ENCODE results near the gene ATAD5.

DNA sequence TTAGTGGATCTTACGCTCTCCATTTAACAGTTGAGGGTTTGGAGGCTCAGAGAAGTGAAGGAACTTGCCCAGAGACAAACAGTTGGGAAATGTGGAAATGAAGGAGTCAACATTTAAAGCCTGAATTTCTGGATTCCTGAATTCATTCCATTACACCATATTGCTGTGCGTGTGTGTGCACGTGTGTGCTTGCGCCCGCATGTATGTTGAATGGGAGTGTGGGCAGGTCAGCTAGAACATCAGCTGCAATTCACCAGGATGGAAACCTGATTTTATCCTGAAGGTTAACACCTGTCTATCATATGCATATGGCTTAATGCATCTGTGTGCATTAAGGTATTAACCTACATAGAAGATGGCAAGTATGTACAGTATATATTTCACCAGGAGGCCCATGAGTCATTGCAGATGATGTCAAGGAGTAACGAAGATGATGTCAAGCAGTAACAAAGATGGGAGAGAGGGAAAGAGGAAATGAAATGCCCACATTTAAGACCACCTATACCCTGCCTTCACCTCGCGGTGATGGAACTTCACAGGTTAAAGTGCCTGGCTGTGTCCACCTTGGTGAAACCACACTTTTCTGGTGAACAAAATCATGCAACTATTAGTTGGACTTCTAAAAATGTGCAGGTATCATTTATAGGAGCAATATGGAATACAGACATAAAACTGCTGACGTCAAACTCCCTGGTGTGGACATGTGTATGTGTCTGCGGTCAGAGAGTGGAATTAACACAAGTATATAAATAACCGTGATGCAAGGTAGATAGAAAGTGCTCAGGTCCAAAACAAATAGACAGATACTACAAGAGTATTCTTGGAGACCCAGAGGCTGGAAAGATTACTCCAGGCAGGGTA, 89.1 kb downstream of the ATAD5 start:
- TF ChIP-seq TAF1 (IDR thresholded peaks at IDR 0.05; ENCODE audit: borderline replicate concordance, insufficient read depth, low read length), result no peak
- TF ChIP-seq POLR2AphosphoS5 (IDR thresholded peaks at IDR 0.05; ENCODE audit: low read depth, low read length), result no peak
- no peak for TF ChIP-seq SIN3A (IDR thresholded peaks at IDR 0.05; ENCODE audit: borderline replicate concordance, insufficient read depth, low read length)
- TF ChIP-seq, protein P1, sequence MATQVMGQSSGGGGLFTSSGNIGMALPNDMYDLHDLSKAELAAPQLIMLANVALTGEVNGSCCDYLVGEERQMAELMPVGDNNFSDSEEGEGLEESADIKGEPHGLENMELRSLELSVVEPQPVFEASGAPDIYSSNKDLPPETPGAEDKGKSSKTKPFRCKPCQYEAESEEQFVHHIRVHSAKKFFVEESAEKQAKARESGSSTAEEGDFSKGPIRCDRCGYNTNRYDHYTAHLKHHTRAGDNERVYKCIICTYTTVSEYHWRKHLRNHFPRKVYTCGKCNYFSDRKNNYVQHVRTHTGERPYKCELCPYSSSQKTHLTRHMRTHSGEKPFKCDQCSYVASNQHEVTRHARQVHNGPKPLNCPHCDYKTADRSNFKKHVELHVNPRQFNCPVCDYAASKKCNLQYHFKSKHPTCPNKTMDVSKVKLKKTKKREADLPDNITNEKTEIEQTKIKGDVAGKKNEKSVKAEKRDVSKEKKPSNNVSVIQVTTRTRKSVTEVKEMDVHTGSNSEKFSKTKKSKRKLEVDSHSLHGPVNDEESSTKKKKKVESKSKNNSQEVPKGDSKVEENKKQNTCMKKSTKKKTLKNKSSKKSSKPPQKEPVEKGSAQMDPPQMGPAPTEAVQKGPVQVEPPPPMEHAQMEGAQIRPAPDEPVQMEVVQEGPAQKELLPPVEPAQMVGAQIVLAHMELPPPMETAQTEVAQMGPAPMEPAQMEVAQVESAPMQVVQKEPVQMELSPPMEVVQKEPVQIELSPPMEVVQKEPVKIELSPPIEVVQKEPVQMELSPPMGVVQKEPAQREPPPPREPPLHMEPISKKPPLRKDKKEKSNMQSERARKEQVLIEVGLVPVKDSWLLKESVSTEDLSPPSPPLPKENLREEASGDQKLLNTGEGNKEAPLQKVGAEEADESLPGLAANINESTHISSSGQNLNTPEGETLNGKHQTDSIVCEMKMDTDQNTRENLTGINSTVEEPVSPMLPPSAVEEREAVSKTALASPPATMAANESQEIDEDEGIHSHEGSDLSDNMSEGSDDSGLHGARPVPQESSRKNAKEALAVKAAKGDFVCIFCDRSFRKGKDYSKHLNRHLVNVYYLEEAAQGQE (IDR thresholded peaks at IDR 0.05; ENCODE audit: insufficient read depth in 1 of 2, low read depth in 2 of 2, low read length in 2 of 2), result no peak

Measured in PFSK-1 (cell line).